ENCODE results near the gene OR13D1.
"Not testable (repeated sequence)": the region's sequence is repeated elsewhere in the genome, so short reads cannot be mapped to it uniquely, and the experiment has no call there.

The OR13D1 gene, protein sequence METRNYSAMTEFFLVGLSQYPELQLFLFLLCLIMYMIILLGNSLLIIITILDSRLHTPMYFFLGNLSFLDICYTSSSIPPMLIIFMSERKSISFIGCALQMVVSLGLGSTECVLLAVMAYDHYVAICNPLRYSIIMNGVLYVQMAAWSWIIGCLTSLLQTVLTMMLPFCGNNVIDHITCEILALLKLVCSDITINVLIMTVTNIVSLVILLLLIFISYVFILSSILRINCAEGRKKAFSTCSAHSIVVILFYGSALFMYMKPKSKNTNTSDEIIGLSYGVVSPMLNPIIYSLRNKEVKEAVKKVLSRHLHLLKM

DNA sequence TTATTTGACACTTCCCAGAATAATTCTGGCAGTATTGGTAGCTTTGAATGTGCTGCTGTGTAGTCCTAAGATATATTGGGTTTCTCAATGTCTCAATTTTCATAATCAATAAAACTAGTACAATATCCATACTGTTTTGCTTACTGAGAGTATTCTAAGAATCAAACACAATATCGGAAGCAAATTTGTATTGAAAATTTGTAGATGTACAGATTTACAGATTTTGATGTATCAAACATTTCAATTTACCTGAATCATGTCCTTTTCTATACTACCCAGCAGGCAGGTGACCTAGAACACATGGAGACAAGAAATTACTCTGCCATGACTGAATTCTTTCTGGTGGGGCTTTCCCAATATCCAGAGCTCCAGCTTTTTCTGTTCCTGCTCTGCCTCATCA, at the start of gene OR13D1:
TSS of gene OR13D1 (plus strand) at position 301 of the 400 bp plus-strand sequence. CDS start at position 301, 0 bp downstream.
- DNase-seq (ENCODE audit: extremely low read depth in 1 of 2, low read depth in 1 of 2) = no peak

DNA sequence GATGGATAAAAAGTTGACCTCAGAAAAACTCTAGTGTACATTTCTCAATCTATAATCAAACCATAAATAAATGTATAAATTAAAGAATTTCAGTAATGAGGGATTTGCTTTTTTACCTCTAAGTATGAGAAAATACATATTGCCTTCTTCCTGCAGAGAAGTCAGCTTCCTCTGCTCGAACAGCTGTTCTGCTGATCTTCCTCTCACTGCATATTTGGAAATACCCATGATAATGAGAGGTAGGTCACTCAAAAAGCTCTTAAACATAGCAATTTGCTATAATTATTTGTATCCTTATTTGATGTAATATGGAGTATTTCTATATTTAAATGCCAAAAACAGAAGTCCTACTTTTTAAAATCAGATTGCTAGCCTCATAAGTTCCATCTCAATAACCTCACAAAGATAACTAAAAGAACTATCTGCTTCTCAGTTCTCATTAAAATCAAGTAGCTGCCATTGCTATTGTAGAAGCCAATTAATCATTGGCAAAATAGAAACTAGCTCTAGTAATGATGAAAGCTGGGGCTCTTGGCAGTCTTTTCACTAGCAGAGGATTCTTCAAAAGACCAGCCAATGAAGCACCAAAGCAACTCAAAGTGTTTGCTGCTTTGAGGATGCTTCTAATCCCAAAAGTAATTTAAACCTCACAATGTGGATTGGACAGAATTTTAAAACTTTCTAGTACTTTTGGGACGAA, 35.7 kb upstream of the OR13D1 start:
- DNase-seq (ENCODE audit: extremely low read depth in 1 of 2, low read depth in 1 of 2) = no peak

DNA sequence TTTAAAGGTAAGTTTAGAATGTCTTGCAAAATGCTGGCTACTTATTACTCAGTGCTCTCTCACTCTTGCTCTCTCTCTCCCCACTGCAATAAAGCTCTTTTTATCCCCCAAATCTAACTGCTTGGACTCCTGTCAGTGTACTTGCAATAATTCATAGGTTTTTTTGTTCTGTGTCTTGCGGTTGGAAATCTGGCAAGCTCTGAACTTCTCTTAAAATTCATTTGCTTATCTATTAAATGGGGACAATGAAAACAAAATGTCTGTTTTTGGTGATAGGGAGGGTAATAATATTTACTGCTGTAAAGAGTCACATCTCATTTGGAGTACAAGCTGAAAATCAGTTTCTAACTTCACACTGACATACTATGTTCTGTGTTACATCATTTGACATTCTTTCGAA, 18.7 kb upstream of the OR13D1 start:
- no peak for DNase-seq (ENCODE audit: extremely low read depth in 1 of 2, low read depth in 1 of 2)

DNA sequence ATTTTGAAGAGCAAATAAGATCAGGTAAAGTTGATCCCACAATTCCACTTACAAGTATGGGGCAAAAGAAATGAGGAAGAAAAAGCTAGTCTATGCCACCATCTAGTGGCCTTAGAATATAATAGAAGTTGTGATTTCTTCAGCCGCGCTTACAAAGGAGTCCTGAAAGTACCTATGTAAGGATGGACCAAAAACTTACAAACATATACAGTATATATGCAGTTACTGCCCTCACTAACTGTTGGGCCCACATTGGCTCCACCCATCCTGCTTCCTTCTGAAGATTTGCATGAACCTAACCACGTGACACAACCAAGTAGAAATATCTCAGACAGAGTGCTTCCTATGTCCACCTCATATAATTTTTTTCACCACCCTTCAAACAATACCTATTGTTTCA, 11.7 kb upstream of the OR13D1 start:
- no peak for DNase-seq (ENCODE audit: extremely low read depth in 1 of 2, low read depth in 1 of 2)

DNA sequence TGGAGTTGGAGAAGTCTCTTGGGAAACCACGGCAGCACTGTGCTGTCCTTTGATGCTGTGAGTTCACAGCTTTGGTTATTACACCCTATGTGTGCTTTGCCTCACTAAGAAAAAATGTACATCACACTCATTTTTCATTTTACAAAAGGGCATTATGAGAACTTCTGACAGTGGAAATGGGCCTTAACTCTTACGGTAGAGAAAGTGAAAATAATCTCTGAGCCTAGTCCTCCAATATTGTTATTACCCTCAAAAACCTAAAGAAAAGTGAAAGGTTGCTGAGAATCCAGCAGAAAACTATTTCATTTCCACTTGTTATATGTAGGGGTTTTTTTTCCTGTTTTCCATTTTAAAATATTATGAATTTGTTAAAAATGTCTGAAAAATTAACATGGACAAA, 8.2 kb upstream of the OR13D1 start:
- no peak for DNase-seq (ENCODE audit: extremely low read depth in 1 of 2, low read depth in 1 of 2)

DNA sequence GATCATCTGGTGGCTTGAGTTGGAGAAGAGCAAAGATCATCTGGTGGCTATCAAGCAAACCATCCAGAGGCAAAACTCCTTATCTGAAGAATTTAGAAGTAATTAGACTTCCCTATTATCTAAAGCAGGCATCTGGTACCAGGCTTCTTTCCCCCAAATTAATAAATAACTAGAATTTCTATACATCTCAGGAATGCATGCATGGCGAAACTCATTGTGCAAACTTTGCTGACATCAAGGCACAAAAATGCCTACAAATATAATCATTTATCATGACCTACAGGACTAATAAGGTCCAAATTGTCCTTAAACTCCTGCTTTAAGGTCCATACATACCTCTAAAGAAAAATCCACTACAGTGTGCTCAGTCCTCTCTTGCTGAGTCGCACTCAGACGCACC, 6.0 kb downstream of the OR13D1 start:
- DNase-seq (ENCODE audit: extremely low read depth in 1 of 2, low read depth in 1 of 2) = no peak

DNA sequence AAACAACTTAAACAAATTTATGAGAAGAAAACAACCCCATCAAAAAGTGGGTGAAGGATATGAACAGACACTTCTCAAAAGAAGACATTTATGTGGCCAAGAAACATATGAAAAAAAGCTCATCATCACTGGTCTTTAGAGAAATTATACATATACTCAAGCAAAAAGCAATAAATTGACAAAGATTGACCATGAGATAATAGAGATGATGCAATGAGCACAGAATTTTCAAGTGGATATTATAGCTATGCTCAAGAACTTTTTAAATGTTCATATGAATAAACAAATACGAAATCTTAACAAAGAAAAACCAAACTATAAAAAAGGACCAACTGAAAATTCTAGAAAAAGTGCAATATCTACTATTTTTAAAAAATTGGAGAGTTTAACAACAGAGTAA, 14.4 kb downstream of the OR13D1 start:
- DNase-seq (ENCODE audit: extremely low read depth in 1 of 2, low read depth in 1 of 2) = not testable (repeated sequence)

DNA sequence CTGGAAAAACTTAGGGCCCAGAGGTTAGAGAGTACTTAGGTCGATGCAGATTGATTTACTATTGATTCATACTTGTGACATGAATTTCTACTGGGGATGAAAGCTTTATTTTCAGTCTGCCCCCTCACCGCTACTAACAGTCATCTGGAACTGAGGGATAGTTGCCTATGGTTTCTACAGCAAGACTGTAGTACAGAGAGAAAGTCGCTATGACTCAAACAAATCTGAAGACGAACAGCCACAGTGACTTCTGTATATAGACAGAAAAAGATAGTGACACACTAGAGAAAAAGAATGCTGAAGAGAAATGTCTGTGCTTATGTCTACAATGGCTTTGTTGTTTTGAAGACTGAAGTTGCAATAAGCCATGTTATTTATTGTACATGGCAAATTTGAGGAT, 17.3 kb downstream of the OR13D1 start:
- no peak for DNase-seq (ENCODE audit: extremely low read depth in 1 of 2, low read depth in 1 of 2)

DNA sequence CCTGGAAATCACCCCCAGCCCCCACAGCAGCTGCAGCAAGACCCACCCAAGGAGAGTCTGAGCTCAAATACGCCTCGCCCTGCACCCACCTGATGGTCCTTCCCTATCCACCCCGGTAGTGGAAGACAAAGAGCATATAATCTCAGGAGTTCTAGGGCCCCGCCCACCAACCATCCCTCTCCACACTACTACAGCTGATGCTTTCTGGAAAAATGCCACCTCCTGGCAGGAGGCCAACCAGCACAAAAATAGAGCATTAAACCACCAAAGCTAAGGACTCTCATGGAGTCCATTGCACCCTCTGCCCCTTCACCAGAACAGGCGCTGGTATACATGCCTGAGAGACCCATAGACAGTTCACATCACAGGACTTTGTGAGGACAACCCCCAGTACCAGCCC, 30.7 kb downstream of the OR13D1 start:
- no peak for DNase-seq (ENCODE audit: extremely low read depth in 1 of 2, low read depth in 1 of 2)

DNA sequence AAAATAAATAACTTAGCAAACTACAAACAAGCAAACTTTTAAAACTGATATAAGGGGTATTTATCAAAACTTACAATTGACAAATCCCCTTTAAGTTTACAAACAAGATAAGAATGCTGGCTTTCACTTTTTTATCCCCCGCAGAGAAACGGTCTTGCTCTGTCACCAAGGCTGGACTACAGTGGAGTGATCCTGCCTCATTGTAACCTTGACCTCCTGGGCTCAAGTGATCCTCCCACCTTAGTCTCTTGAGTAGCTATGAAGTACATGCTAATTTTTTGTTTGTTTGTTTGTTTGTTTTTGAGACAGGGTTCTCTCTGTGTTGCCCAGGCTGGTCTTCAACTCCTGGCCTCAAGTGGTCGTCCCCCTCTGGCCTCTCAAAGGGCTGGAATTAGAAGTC, 44.1 kb downstream of the OR13D1 start:
- DNase-seq (ENCODE audit: extremely low read depth in 1 of 2, low read depth in 1 of 2) = no peak

DNA sequence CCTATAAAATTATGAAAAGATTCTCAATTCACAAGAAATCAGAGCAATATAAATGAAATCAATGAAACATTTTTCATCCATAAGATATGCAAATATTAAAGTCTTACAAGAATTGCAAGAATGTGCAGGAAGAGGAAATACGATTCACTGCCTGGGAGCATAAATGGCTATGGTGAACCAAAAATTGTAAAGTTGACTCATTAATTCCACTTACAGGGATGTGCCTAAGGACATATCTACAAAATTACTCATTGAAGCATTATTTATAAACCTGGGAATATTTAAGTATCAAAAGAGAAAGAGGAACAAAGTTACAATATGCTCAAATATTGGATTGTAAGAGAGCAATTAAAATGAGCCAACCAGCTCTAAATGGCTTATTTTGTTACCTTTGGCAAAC, 46.3 kb downstream of the OR13D1 start:
- no peak for DNase-seq (ENCODE audit: extremely low read depth in 1 of 2, low read depth in 1 of 2)

DNA sequence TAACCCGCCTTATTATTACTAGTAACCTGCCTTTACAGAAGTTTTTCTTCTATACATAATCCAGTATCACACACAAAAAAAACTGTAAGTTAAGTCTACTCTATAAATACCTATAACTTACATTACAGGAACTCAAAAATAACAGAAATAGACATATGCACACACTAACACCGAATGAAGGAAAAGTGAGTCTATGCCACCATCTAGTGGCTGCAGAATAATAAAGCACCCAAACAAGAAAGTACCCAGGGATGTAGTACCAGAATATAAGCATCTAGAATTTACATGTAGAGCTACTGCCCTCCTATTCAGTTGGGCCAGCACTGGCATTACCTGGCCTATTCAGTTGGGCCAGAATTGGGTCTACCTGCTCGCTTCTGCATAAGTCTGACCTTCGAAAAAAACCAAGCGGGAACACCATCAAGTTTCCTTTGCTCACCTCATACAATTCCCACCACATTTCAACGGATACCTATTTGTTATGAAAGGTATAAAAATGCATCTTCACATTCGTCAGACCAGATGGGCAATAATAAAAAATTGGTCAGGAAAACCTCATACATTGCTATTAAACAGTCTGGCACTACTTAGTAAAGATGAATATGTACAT, 49.2 kb downstream of the OR13D1 start:
- DNase-seq (ENCODE audit: extremely low read depth in 1 of 2, low read depth in 1 of 2) = no peak

Data from activated CD8-positive, alpha-beta memory T cell treated with anti-CD3 and anti-CD28 coated beads for 1 hour (primary cell).